Lung (tissue), 12 donors: ENCODE measurements around the gene NKTR. TPM values are rescaled to one million over a fixed set of nuclear protein-coding genes. Genes with fewer than 3 reads are reported as not detected.

Source experiments
- ATAC-seq: fragments of 200-7000 bp; cut with Tn5 transposase; one replicate; pipeline ENCODE4 v1.9.1; 2020; ENCODE audit warnings: moderate number of reproducible peaks; ENCODE audit not compliant: insufficient read depth, low FRiP score
- DNase-seq, 3 donors: peaks; one replicate each; pipeline ENCODE4 v3.0.0-alpha.2; 2013 to 2017
- H3K27ac ChIP-seq, 2 donors: one replicate each; pipeline ENCODE4 v1.5.1; 2013; ENCODE audit warnings: mild to moderate bottlenecking in 2 of 2, moderate library complexity in 2 of 2, control low read depth in 1 of 2, inconsistent platforms in 1 of 2, low read depth in 1 of 2, low read length in 1 of 2
- H3K27me3 ChIP-seq, 3 donors: one replicate each; pipeline ENCODE4 v1.5.1; 2013; ENCODE audit warnings: low read length in 2 of 3; ENCODE audit not compliant: control insufficient read depth in 3 of 3, insufficient read depth in 3 of 3
- H3K36me3 ChIP-seq, 4 donors: one replicate each; pipeline ENCODE4 v1.5.1; 2013; ENCODE audit warnings: low read length in 4 of 4, mild to moderate bottlenecking in 1 of 4, moderate library complexity in 1 of 4; ENCODE audit not compliant: control insufficient read depth in 4 of 4, insufficient read depth in 4 of 4
- H3K4me1 ChIP-seq, 5 donors: one replicate each; pipeline ENCODE4 v1.5.1; 2013; ENCODE audit warnings: low read length in 5 of 5, mild to moderate bottlenecking in 2 of 5, moderate library complexity in 1 of 5; ENCODE audit not compliant: control insufficient read depth in 5 of 5, insufficient read depth in 5 of 5
- H3K4me3 ChIP-seq: one replicate; pipeline ENCODE4 v1.5.1; 2013; ENCODE audit warnings: mild to moderate bottlenecking, control low read depth, moderate library complexity
- H3K9ac ChIP-seq, 2 donors: one replicate each; pipeline ENCODE4 v1.5.1; 2013; ENCODE audit warnings: low read length in 2 of 2, control low read depth in 1 of 2; ENCODE audit not compliant: insufficient read depth in 1 of 2
- H3K9me3 ChIP-seq, 4 donors: one replicate each; pipeline ENCODE4 v1.5.1; 2013; ENCODE audit warnings: low read length in 3 of 4, mild to moderate bottlenecking in 1 of 4, moderate library complexity in 1 of 4; ENCODE audit not compliant: control insufficient read depth in 4 of 4, insufficient read depth in 3 of 4
- CTCF ChIP-seq: IDR thresholded peaks from 2 replicates; pipeline ENCODE4 v1.5.1; 2012; ENCODE audit warnings: mild to moderate bottlenecking; ENCODE audit errors: control extremely low read depth, extremely low read depth
- WGBS, 2 donors: extraction: QIAGEN DNeasy Blood & Tissue Kit; methylation state at CpG; one replicate each; pipeline ENCODE4 v1.1.7; 2013; 5-methylcytosine and 5-hydroxymethylcytosine counted together
- polyA plus RNA-seq, 2 donors: library from polyadenylated mRNA; stranded (reverse); fragments of 200-250 nt; gene quantifications; one replicate each; pipeline ENCODE4 v1.2.1, GENCODE V29; 2013
- total RNA-seq, 2 donors: library from RNA; depleted of rRNA in 1 of 2; stranded (reverse); fragments of >200 nt in 1 of 2; gene quantifications; one replicate each; pipeline ENCODE4 v1.2.1, GENCODE V29; 2014 to 2021
- donor health status: control.
- donor health status: control.
- donor health status: Bipolar disorder and iron deficiency.
- donor health status: healthy.
- donor health status: DM: yes; HTN: yes; CAD: no.

NKTR gene
- total and polyA plus RNA-seq, 4 donors: 15.3 to 291 (median 52.9) TPM

GRCh38 chr3:42673082-42673481 lies 72.6 kb downstream of the NKTR start:
- TF ChIP-seq CTCF: no peak
- H3K4me1 ChIP-seq: no peaks in the 10 kb centered on the region
- H3K9me3 ChIP-seq: peaks cover 0 to 11% (median 2%) of the 10 kb centered on the region in 4 donors
- H3K36me3 ChIP-seq: no peaks in the 10 kb centered on the region
- DNase-seq (peak in 1 of 3 donors; percentile 5), ATAC-seq (no peak)
- no peak overlapping the region for H3K4me3 ChIP-seq
- no peak overlapping the region for H3K27ac ChIP-seq
- H3K27me3 ChIP-seq: no peaks in the 10 kb centered on the region
- H3K9ac ChIP-seq: no peak overlapping the region

GRCh38 chr3:42674146-42674545 lies 73.7 kb downstream of the NKTR start:
- no peak overlapping the region for H3K4me3 ChIP-seq
- no peaks in the 10 kb centered on the region for H3K36me3 ChIP-seq
- WGBS, 2 donors: 57 to 78% methylated on average over 3 of the region's 3 CpGs
- DNase-seq (peak; percentile 4 to 61 (median 52)), ATAC-seq (no peak)
- H3K4me1 ChIP-seq: no peaks in the 10 kb centered on the region
- no peaks in the 10 kb centered on the region for H3K27me3 ChIP-seq
- no peak overlapping the region for H3K27ac ChIP-seq
- peaks cover 0 to 7% (median under 1%) of the 10 kb centered on the region in 4 donors for H3K9me3 ChIP-seq
- H3K9ac ChIP-seq: no peak overlapping the region
- TF ChIP-seq CTCF: no peak

GRCh38 chr3:42675909-42676308 lies 75.4 kb downstream of the NKTR start:
- no peak for TF ChIP-seq CTCF
- H3K27ac ChIP-seq: no peak overlapping the region
- H3K27me3 ChIP-seq: no peaks in the 10 kb centered on the region
- H3K9ac ChIP-seq: no peak overlapping the region
- WGBS, 2 donors: 88 to 94% methylated on average over 2 of the region's 2 CpGs
- no peak for ATAC-seq
- H3K9me3 ChIP-seq: peaks cover 0 to 4% (median under 1%) of the 10 kb centered on the region in 4 donors
- H3K36me3 ChIP-seq: no peaks in the 10 kb centered on the region
- H3K4me1 ChIP-seq: no peaks in the 10 kb centered on the region
- no peak overlapping the region for H3K4me3 ChIP-seq
- no peak for DNase-seq

GRCh38 chr3:42678447-42678846 lies 78.0 kb downstream of the NKTR start:
- ATAC-seq: no peak
- peaks cover 0 to 4% (median 0%) of the 10 kb centered on the region in 3 donors for H3K27me3 ChIP-seq

More at GRCh38 chr3:42678447-42678846, 78.0 kb downstream of the NKTR start:
- no peak overlapping the region for H3K4me3 ChIP-seq
- TF ChIP-seq CTCF: no peak
- 80 to 87% methylated on average over 2 of the region's 2 CpGs for WGBS, 2 donors
- H3K36me3 ChIP-seq: no peaks in the 10 kb centered on the region
- no peak overlapping the region for H3K9ac ChIP-seq
- H3K27ac ChIP-seq: no peak overlapping the region
- peaks cover 0 to 3% (median under 1%) of the 10 kb centered on the region in 4 donors for H3K9me3 ChIP-seq
- no peak for DNase-seq
- peaks cover 0 to 2% (median 0%) of the 10 kb centered on the region in 5 donors for H3K4me1 ChIP-seq
